H1 (cell line): ENCODE data around the gene WDFY3. TPM values are rescaled to one million over a fixed set of nuclear protein-coding genes. Genes with fewer than 3 reads are reported as not detected.

ENCODE experiments used
- CTCF ChIA-PET: fragments of 300-600 bp; sonication (Branson Sonifier 250); formaldehyde crosslinking; loops from one replicate; lab custom pipeline; 2021; ENCODE audit not compliant: partially characterized antibody; lab: Charles Lee
- POLR2A ChIA-PET: fragments of 300-600 bp; sonication (Branson Sonifier 250); formaldehyde crosslinking; loops from one replicate; lab custom pipeline; 2021; ENCODE audit warnings: inconsistent platforms; ENCODE audit not compliant: partially characterized antibody; lab: Charles Lee
- DNase-seq, 2 experiments: peaks; one replicate each; pipeline versions ENCODE4 v3.0.0 to v3.0.0-alpha.2; 2010 to 2022; ENCODE audit warnings: low spot score in 2 of 2, low read depth in 1 of 2, mixed read lengths in 1 of 2
- FAIRE-seq: peaks from 2 replicates; lab custom pipeline; 2011; peaks lifted over from hg19 to GRCh38; lab: Jason Lieb, UNC
- H2AFZ ChIP-seq: 2 replicates; pipeline ENCODE4 v1.8.1; 2012; ENCODE audit warnings: low read length, inconsistent platforms
- H2AK5ac ChIP-seq: 2 replicates; pipeline ENCODE4 v1.6.1; 2013; ENCODE audit warnings: low read depth, low read length
- H2BK120ac ChIP-seq: replicated peaks from 2 replicates; pipeline ENCODE3; 2013; ENCODE audit warnings: low read depth, low read length, inconsistent platforms
- H2BK12ac ChIP-seq: 2 replicates; pipeline ENCODE4 v1.6.1; 2013; ENCODE audit warnings: low read depth, low read length
- H2BK15ac ChIP-seq: 2 replicates; pipeline ENCODE4 v1.6.1; 2013; ENCODE audit warnings: low read length
- H2BK20ac ChIP-seq: 2 replicates; pipeline ENCODE4 v1.6.1; 2013; ENCODE audit warnings: low read length
- H2BK5ac ChIP-seq: 2 replicates; pipeline ENCODE4 v1.6.1; 2013; ENCODE audit warnings: low read depth, low read length
- H3K14ac ChIP-seq: 2 replicates; pipeline ENCODE4 v1.6.1; 2013; ENCODE audit warnings: inconsistent platforms; ENCODE audit not compliant: insufficient read length
- H3K18ac ChIP-seq: 2 replicates; pipeline ENCODE4 v1.6.1; 2013; ENCODE audit warnings: low read length; ENCODE audit errors: extremely low read depth
- H3K23ac ChIP-seq: 2 replicates; pipeline ENCODE4 v1.6.1; 2013; ENCODE audit warnings: inconsistent platforms; ENCODE audit not compliant: insufficient read length
- H3K23me2 ChIP-seq: 2 replicates; pipeline ENCODE4 v1.6.1; 2013; ENCODE audit warnings: low read depth, low read length
- H3K27ac ChIP-seq: 2 replicates; pipeline ENCODE4 v1.6.1; 2011; ENCODE audit warnings: low read depth, low read length, inconsistent platforms
- H3K27me3 ChIP-seq, 4 experiments: replicated peaks in 1 of 4; 1 replicate in 1 of 4; 2 replicates in 3 of 4; pipeline versions ENCODE4 v1.6.1 to v1.8.1; 2011 to 2013; ENCODE audit warnings: low read length in 3 of 4, mild to moderate bottlenecking in 3 of 4, inconsistent platforms in 2 of 4, mixed read lengths in 2 of 4, moderate library complexity in 1 of 4; ENCODE audit not compliant: control insufficient read depth in 3 of 4, insufficient read depth in 3 of 4; ENCODE audit errors: extremely low read depth in 1 of 4
- H3K36me3 ChIP-seq, 4 experiments: 2 replicates each; pipeline versions ENCODE4 v1.6.1 to v1.8.1; 2011 to 2013; ENCODE audit warnings: mild to moderate bottlenecking in 4 of 4, low read length in 3 of 4, moderate library complexity in 2 of 4, control low read depth in 1 of 4, inconsistent platforms in 1 of 4; ENCODE audit not compliant: insufficient read depth in 4 of 4, control insufficient read depth in 2 of 4
- H3K4ac ChIP-seq: replicated peaks from 2 replicates; pipeline ENCODE3; 2013; ENCODE audit warnings: low read length, low read depth, mixed read lengths, inconsistent platforms; ENCODE audit not compliant: insufficient read length
- H3K4me1 ChIP-seq, 4 experiments: replicated peaks in 1 of 4; 1 replicate in 1 of 4; 2 replicates in 3 of 4; pipeline versions ENCODE4 v1.6.1 to v1.8.1; 2011 to 2013; ENCODE audit warnings: low read length in 3 of 4, inconsistent platforms in 2 of 4, mixed read lengths in 1 of 4; ENCODE audit not compliant: insufficient read depth in 4 of 4, control insufficient read depth in 3 of 4
- H3K4me2 ChIP-seq, 2 experiments: 2 replicates each; pipeline versions ENCODE4 v1.6.1 to v1.8.1; 2011 to 2013; ENCODE audit warnings: low read depth in 2 of 2, low read length in 2 of 2, control low read depth in 1 of 2, inconsistent platforms in 1 of 2, mild to moderate bottlenecking in 1 of 2; ENCODE audit not compliant: insufficient read depth in 1 of 2
- H3K4me3 ChIP-seq, 4 experiments: fragments of 200-600, 300-600 bp in 1 of 4; sonication (generic), shearing (Covaris generic), sonication (Bioruptor Twin) in 1 of 4; 2 replicates each; pipeline versions ENCODE4 v1.5.1 to v1.8.1; 2011 to 2016; ENCODE audit warnings: low read length in 4 of 4, low read depth in 3 of 4, control low read depth in 2 of 4, inconsistent platforms in 2 of 4, mild to moderate bottlenecking in 2 of 4, mixed read lengths in 1 of 4, moderate library complexity in 1 of 4; ENCODE audit not compliant: insufficient read depth in 2 of 4; ENCODE audit errors: extremely low read depth in 1 of 4
- H3K56ac ChIP-seq: replicated peaks from 2 replicates; pipeline ENCODE3; 2013; ENCODE audit warnings: low read depth, mild to moderate bottlenecking, mixed read lengths, low read length, inconsistent platforms; ENCODE audit not compliant: insufficient read length
- H3K79me1 ChIP-seq: 2 replicates; pipeline ENCODE4 v1.6.1; 2013; ENCODE audit warnings: low read depth, low read length, control low read depth
- H3K79me2 ChIP-seq, 2 experiments: 2 replicates each; pipeline versions ENCODE4 v1.6.1 to v1.8.1; 2012 to 2013; ENCODE audit warnings: low read length in 2 of 2, mild to moderate bottlenecking in 2 of 2, inconsistent platforms in 1 of 2; ENCODE audit not compliant: insufficient read depth in 2 of 2, control insufficient read depth in 1 of 2
- H3K9ac ChIP-seq, 4 experiments: replicated peaks in 1 of 4; 1 replicate in 1 of 4; 2 replicates in 3 of 4; pipeline versions ENCODE4 v1.6.1 to v1.8.1; 2011 to 2013; ENCODE audit warnings: low read depth in 3 of 4, low read length in 3 of 4, control low read depth in 2 of 4, mild to moderate bottlenecking in 2 of 4, moderate library complexity in 2 of 4, inconsistent platforms in 1 of 4; ENCODE audit errors: extremely low read depth in 1 of 4
- H3K9me3 ChIP-seq, 2 experiments: 2 replicates each; pipeline versions ENCODE4 v1.6.1 to v1.8.1; 2012 to 2013; ENCODE audit warnings: mild to moderate bottlenecking in 2 of 2, moderate library complexity in 2 of 2, control low read depth in 1 of 2, inconsistent platforms in 1 of 2, low read depth in 1 of 2, low read length in 1 of 2, mixed read lengths in 1 of 2; ENCODE audit not compliant: insufficient read depth in 2 of 2
- H4K20me1 ChIP-seq, 2 experiments: replicated peaks in 1 of 2; 2 replicates each; pipeline versions ENCODE3 to v1.8.1; 2011 to 2013; ENCODE audit warnings: inconsistent platforms in 2 of 2, low read length in 2 of 2, mild to moderate bottlenecking in 1 of 2; ENCODE audit not compliant: insufficient read depth in 2 of 2, control insufficient read depth in 1 of 2
- H4K5ac ChIP-seq: 2 replicates; pipeline ENCODE4 v1.6.1; 2013; ENCODE audit warnings: low read length, low read depth, mixed read lengths, inconsistent platforms; ENCODE audit not compliant: insufficient read length
- H4K8ac ChIP-seq: 2 replicates; pipeline ENCODE4 v1.8.0; 2013; ENCODE audit warnings: mild to moderate bottlenecking, moderate library complexity, low read length, inconsistent platforms; ENCODE audit not compliant: insufficient read depth; ENCODE audit errors: extremely low read depth
- H4K91ac ChIP-seq: replicated peaks from 2 replicates; pipeline ENCODE3; 2013; ENCODE audit warnings: low read length, mixed read lengths, inconsistent platforms; ENCODE audit not compliant: insufficient read length
- BCL11A ChIP-seq, 2 experiments: IDR thresholded peaks; one replicate each; pipeline ENCODE4 v1.6.1; 2011; ENCODE audit warnings: low read depth in 2 of 2, low read length in 2 of 2, mild to moderate bottlenecking in 2 of 2
- CREB1 ChIP-seq: IDR thresholded peaks from 2 replicates; pipeline ENCODE4 v1.6.1; 2012; ENCODE audit warnings: inconsistent platforms
- GABPA ChIP-seq: IDR thresholded peaks from 2 replicates; pipeline ENCODE4 v1.6.1; 2011; ENCODE audit warnings: mild to moderate bottlenecking, low read length, moderate library complexity, borderline replicate concordance; ENCODE audit not compliant: insufficient read depth
- HDAC2 ChIP-seq, 2 experiments: fragments of 300-600 bp in 1 of 2; sonication (generic) in 1 of 2; IDR thresholded peaks; 2 replicates each; pipeline ENCODE4 v1.6.1; 2011 to 2012; ENCODE audit warnings: low read depth in 2 of 2, low read length in 2 of 2, mild to moderate bottlenecking in 2 of 2, moderate library complexity in 2 of 2, borderline replicate concordance in 1 of 2, inconsistent platforms in 1 of 2
- NRF1 ChIP-seq: IDR thresholded peaks from 2 replicates; pipeline ENCODE4 v1.6.1; 2011; ENCODE audit warnings: mild to moderate bottlenecking, low read depth, low read length, improper control_type of control experiment
- RXRA ChIP-seq: IDR thresholded peaks from 2 replicates; pipeline ENCODE4 v1.6.1; 2011; ENCODE audit warnings: low read depth, mild to moderate bottlenecking, low read length, moderate library complexity; ENCODE audit not compliant: insufficient read depth
- SRF ChIP-seq: IDR thresholded peaks from 2 replicates; pipeline ENCODE4 v1.6.1; 2011; ENCODE audit warnings: mild to moderate bottlenecking, low read depth, low read length, moderate library complexity
- SUZ12 ChIP-seq: fragments of 200-600 bp; sonication (generic); IDR thresholded peaks from 2 replicates; pipeline ENCODE4 v1.6.1; 2012; ENCODE audit warnings: mild to moderate bottlenecking, inconsistent platforms, low read length, moderate library complexity, mixed read lengths
- WGBS, 2 experiments: shearing (Covaris generic) in 1 of 2; methylation state at CpG; one replicate each; pipeline versions ENCODE4 v1.1.6 to v1.1.7; 2013 to 2015; ENCODE audit warnings: low lambda C conversion rate in 2 of 2, mixed read lengths in 2 of 2, inconsistent platforms in 1 of 2, low coverage in 1 of 2, missing lambda C conversion rate in 1 of 2; ENCODE audit not compliant: insufficient replicate concordance in 2 of 2, insufficient coverage in 1 of 2, insufficient read length in 1 of 2; ENCODE audit errors: extremely low coverage in 1 of 2, missing lambda C conversion rate in 1 of 2; 5-methylcytosine and 5-hydroxymethylcytosine counted together
- polyA plus RNA-seq, 7 experiments: library from polyadenylated mRNA; depleted of rRNA in 3 of 7; stranded (reverse) in 5 of 7; unstranded in 2 of 7; fragments of >200 nt in 5 of 7; fragments of 200-250 nt in 2 of 7; gene quantifications; 1 replicate in 5 of 7; 2 replicates in 1 of 7; 4 replicates in 1 of 7; pipeline versions ENCODE4 v1.2.1 to v1.2.3, GENCODE V29; 2011 to 2013; ENCODE audit warnings: missing spikeins in 2 of 7, mixed read lengths in 2 of 7
- total RNA-seq: library from RNA; stranded (reverse); fragmentation: NEBNext Ultra II Directional; extraction: Animal tissue kit (Norgen Biotek cat#: 25700); gene quantifications from 2 replicates; pipeline ENCODE4 v1.2.1, GENCODE V29; 2021
- TF ChIP-seq, protein P1 (sequence below): IDR thresholded peaks from 2 replicates; pipeline ENCODE4 v1.6.1; 2012; ENCODE audit warnings: low read length, inconsistent platforms

The WDFY3 gene
- total and polyA plus RNA-seq, 2 of the 8 experiments (the other 6 are each of a cell fraction or from before 2014, with no cell fraction given): 25.6 to 62.4 TPM

DNA sequence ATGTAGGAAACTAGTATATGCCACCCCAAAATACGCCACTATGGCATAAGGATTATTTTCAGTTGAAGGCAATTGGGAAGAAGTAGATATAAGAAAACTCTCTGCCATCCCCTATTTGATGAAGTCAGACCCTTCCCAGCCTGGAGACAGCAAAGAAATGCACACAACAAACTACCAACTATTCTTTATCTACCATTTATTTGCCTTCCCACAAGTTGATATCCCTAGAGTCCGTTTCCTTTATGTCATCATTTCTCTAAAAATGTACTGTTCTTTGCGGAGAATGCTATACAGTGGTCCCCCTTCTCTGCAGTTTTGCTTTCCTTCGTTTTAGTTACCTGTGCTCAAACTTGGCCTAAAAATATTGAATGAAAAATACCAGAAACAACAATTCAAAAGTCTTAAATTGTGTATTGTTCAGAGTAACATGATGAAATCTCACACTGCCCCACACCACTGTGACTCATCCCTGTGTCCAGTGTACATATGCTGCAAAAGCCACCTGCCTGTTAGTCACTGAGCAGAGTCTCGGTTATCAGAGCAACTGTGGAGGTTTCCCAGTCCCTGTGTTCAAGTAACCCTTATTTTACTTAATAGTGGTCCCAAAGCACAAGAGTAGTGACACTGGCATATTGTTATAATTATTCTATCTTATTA, 152.3 kb downstream of the WDFY3 start:
- no peak overlapping the region for H3K4ac ChIP-seq
- H2BK20ac ChIP-seq: no peak overlapping the region
- H3K14ac ChIP-seq: no peak overlapping the region
- H3K4me2 ChIP-seq: no peak overlapping the region
- H3K9ac ChIP-seq: no peak overlapping the region
- no peak overlapping the region for H3K4me3 ChIP-seq
- no peak overlapping the region for H4K8ac ChIP-seq
- H3K27ac ChIP-seq: no peak overlapping the region
- no peaks in the 10 kb centered on the region for H3K23me2 ChIP-seq
- no peak overlapping the region for H2BK5ac ChIP-seq
- H3K18ac ChIP-seq: no peak overlapping the region
- H2BK12ac ChIP-seq: no peak overlapping the region
- no peak for TF ChIP-seq NRF1
- no peak for TF ChIP-seq SRF
- TF ChIP-seq, protein P1, sequence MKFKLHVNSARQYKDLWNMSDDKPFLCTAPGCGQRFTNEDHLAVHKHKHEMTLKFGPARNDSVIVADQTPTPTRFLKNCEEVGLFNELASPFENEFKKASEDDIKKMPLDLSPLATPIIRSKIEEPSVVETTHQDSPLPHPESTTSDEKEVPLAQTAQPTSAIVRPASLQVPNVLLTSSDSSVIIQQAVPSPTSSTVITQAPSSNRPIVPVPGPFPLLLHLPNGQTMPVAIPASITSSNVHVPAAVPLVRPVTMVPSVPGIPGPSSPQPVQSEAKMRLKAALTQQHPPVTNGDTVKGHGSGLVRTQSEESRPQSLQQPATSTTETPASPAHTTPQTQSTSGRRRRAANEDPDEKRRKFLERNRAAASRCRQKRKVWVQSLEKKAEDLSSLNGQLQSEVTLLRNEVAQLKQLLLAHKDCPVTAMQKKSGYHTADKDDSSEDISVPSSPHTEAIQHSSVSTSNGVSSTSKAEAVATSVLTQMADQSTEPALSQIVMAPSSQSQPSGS: no peak
- no peak for TF ChIP-seq CREB1
- no peak for TF ChIP-seq BCL11A (IDR thresholded peaks at IDR 0.05; ENCODE audit: low read depth in 2 of 2, low read length in 2 of 2)
- TF ChIP-seq HDAC2 (IDR thresholded peaks at IDR 0.05; ENCODE audit: borderline replicate concordance in 1 of 2, low read depth in 2 of 2, low read length in 2 of 2): no peak
- no peak for TF ChIP-seq GABPA
- no peak for TF ChIP-seq SUZ12
- TF ChIP-seq RXRA: no peak
- no peak overlapping the region for H2AFZ ChIP-seq
- H3K9me3 ChIP-seq: no peaks in the 10 kb centered on the region
- H3K23ac ChIP-seq: no peak overlapping the region
- ChIA-PET CTCF (no interaction called here), POLR2A (no interaction called here)
- no peaks in the 10 kb centered on the region for H4K20me1 ChIP-seq
- H3K4me1 ChIP-seq: peaks cover 0 to 3% (median 0%) of the 10 kb centered on the region in 4 experiments; a peak in 2 of 7 replicates
- H2BK15ac ChIP-seq: no peak overlapping the region
- H3K36me3 ChIP-seq: peaks cover 0 to 10% (median 5%) of the 10 kb centered on the region in 4 experiments; a peak in 4 of 8 replicates
- H3K56ac ChIP-seq: no peak overlapping the region
- no peak overlapping the region for H2BK120ac ChIP-seq
- no peak for FAIRE-seq
- WGBS, 2 experiments: 92% methylated on average over 5 of the region's 5 CpGs; no CpG with 5 or more reads in 1 of the 2 experiments
- H3K79me2 ChIP-seq: no peaks in the 10 kb centered on the region
- no peak overlapping the region for H4K5ac ChIP-seq
- H3K79me1 ChIP-seq: no peaks in the 10 kb centered on the region
- no peak overlapping the region for H2AK5ac ChIP-seq
- no peak overlapping the region for H4K91ac ChIP-seq
- no peak for DNase-seq
- H3K27me3 ChIP-seq: no peaks in the 10 kb centered on the region
